Neutrophil (primary cell): ENCODE measurements around the gene KIF4A.

Experiments used
- H3K27ac ChIP-seq: fragments of 200-600 bp; sonication (generic); 2 replicates; pipeline ENCODE4 v1.5.1; 2016; ENCODE audit warnings: mild to moderate bottlenecking, moderate library complexity
- H3K27me3 ChIP-seq: fragments of 200-600 bp; sonication (generic); 2 replicates; pipeline ENCODE4 v1.6.0; 2016; ENCODE audit warnings: mild to moderate bottlenecking
- H3K36me3 ChIP-seq: fragments of 200-600 bp; sonication (generic); 2 replicates; pipeline ENCODE4 v1.5.1; 2017
- H3K4me1 ChIP-seq, 2 experiments: fragments of 200-600 bp in 1 of 2; sonication (generic) in 1 of 2; 1 replicate in 1 of 2; 2 replicates in 1 of 2; pipeline versions ENCODE4 v1.5.1 to v1.6.1; 2013 to 2016; ENCODE audit warnings: low read depth in 1 of 2, low read length in 1 of 2, mild to moderate bottlenecking in 1 of 2, moderate library complexity in 1 of 2; ENCODE audit not compliant: control insufficient read depth in 1 of 2, insufficient read depth in 1 of 2
- H3K4me3 ChIP-seq, 2 experiments: fragments of 200-600 bp in 1 of 2; sonication (generic) in 1 of 2; 1 replicate in 1 of 2; 2 replicates in 1 of 2; pipeline ENCODE4 v1.5.1; 2013 to 2016; ENCODE audit warnings: low read depth in 1 of 2, low read length in 1 of 2, mild to moderate bottlenecking in 1 of 2, moderate library complexity in 1 of 2
- H3K9me3 ChIP-seq: fragments of 200-600 bp; sonication (generic); 2 replicates; pipeline ENCODE4 v1.5.1; 2016
- CTCF ChIP-seq: fragments of 200-600 bp; sonication (generic); IDR thresholded peaks from 2 replicates; pipeline ENCODE4 v1.5.1; 2016; ENCODE audit warnings: antibody characterized with exemption

The KIF4A gene

GRCh38 chrX:70331161-70331560 lies 41.3 kb downstream of the KIF4A start:
- no peak for TF ChIP-seq CTCF
- Histone ChIP-seq H3K27me3 (no peaks in the 10 kb centered on the region), H3K36me3 (peaks cover 5% of the 10 kb centered on the region), H3K27ac (no peak overlapping the region), H3K4me1 (no peaks in the 10 kb centered on the region), H3K4me3 (no peak overlapping the region), H3K9me3 (no peaks in the 10 kb centered on the region)

- no peak for TF ChIP-seq CTCF
Observed at GRCh38 chrX:70332600-70332999, 42.7 kb downstream of the KIF4A start.

GRCh38 chrX:70336767-70337166 lies 46.9 kb downstream of the KIF4A start:
- H3K4me1 ChIP-seq: no peaks in the 10 kb centered on the region
- no peak overlapping the region for H3K4me3 ChIP-seq
- H3K27me3 ChIP-seq: no peaks in the 10 kb centered on the region
- peaks cover 5% of the 10 kb centered on the region for H3K36me3 ChIP-seq
- H3K9me3 ChIP-seq: no peaks in the 10 kb centered on the region
- H3K27ac ChIP-seq: no peak overlapping the region
- no peak for TF ChIP-seq CTCF

More at GRCh38 chrX:70332600-70332999, 42.7 kb downstream of the KIF4A start:
- H3K27me3 ChIP-seq: no peaks in the 10 kb centered on the region
- H3K36me3 ChIP-seq: peaks cover 5% of the 10 kb centered on the region
- no peaks in the 10 kb centered on the region for H3K9me3 ChIP-seq
- no peak overlapping the region for H3K27ac ChIP-seq
- H3K4me1 ChIP-seq: no peaks in the 10 kb centered on the region
- no peak overlapping the region for H3K4me3 ChIP-seq

- TF ChIP-seq CTCF: no peak
- H3K9me3 ChIP-seq: no peaks in the 10 kb centered on the region
- peaks cover 13% of the 10 kb centered on the region for H3K36me3 ChIP-seq
- no peaks in the 10 kb centered on the region for H3K27me3 ChIP-seq
- no peak overlapping the region for H3K27ac ChIP-seq
- no peaks in the 10 kb centered on the region for H3K4me1 ChIP-seq
- no peak overlapping the region for H3K4me3 ChIP-seq
Observed at GRCh38 chrX:70338290-70338689, 48.4 kb downstream of the KIF4A start.

GRCh38 chrX:70343435-70343834 lies 53.5 kb downstream of the KIF4A start:
- no peak overlapping the region for H3K4me3 ChIP-seq
- no peaks in the 10 kb centered on the region for H3K9me3 ChIP-seq
- TF ChIP-seq CTCF: no peak
- no peaks in the 10 kb centered on the region for H3K4me1 ChIP-seq
- no peak overlapping the region for H3K27ac ChIP-seq
- H3K36me3 ChIP-seq: peaks cover 22% of the 10 kb centered on the region
- H3K27me3 ChIP-seq: no peaks in the 10 kb centered on the region
